Nephron (organoid): ENCODE results near the gene LBP.

Experiments used
- H3K27ac Mint-ChIP-seq, 3 experiments: 2 replicates each; pipeline ENCODE4 v1.8.0; 2020; ENCODE audit warnings: mixed read lengths in 3 of 3, mild to moderate bottlenecking in 2 of 3, moderate library complexity in 1 of 3
- H3K27me3 Mint-ChIP-seq: 2 replicates; pipeline ENCODE4 v1.8.0; 2021; ENCODE audit warnings: low read depth, mild to moderate bottlenecking, moderate library complexity, mixed read lengths
- H3K36me3 Mint-ChIP-seq: 2 replicates; pipeline ENCODE4 v1.8.0; 2020; ENCODE audit warnings: low read depth, mixed read lengths
- H3K4me1 Mint-ChIP-seq: 2 replicates; pipeline ENCODE4 v1.8.0; 2020; ENCODE audit warnings: mixed read lengths
- H3K4me3 Mint-ChIP-seq, 3 experiments: 2 replicates each; pipeline ENCODE4 v1.8.0; 2020; ENCODE audit warnings: mild to moderate bottlenecking in 3 of 3, mixed read lengths in 3 of 3, moderate library complexity in 2 of 3
- H3K9me3 Mint-ChIP-seq: 2 replicates; pipeline ENCODE4 v1.8.0; 2020; ENCODE audit warnings: mixed read lengths
- CTCF ChIP-seq, 3 experiments: fragments of 200-600 bp; sonication (generic); IDR thresholded peaks; one replicate each; pipeline ENCODE4 v1.5.0; 2021; ENCODE audit warnings: antibody characterized with exemption in 3 of 3; ENCODE audit not compliant: unreplicated experiment in 3 of 3

Gene LBP

GRCh38 chr20:38302786-38303185, 43.5 kb upstream of the LBP start:
- Mint-ChIP-seq H3K9me3 (no peaks in the 10 kb centered on the region), H3K4me1 (peaks cover 52% of the 10 kb centered on the region), H3K4me3 (peak overlapping the region in 2 of 3 experiments; percentile 1 to 15), H3K27me3 (peaks cover 3% of the 10 kb centered on the region), H3K27ac (peak overlapping the region; percentile 45 to 96 (median 86)), H3K36me3 (no peaks in the 10 kb centered on the region)
- TF ChIP-seq CTCF (IDR thresholded peaks at IDR 0.05; ENCODE audit: unreplicated experiment in 3 of 3), result no peak

- Mint-ChIP-seq H3K27ac (peak within 1 kb of the TSS; percentile 45 to 96 (median 86)), H3K4me3 (peak within 1 kb of the TSS in 2 of 3 experiments; percentile 1 to 15), H3K27me3 (peaks cover 3% of the 10 kb centered on the region), H3K36me3 (no peaks in the 10 kb centered on the region), H3K4me1 (peaks cover 45% of the 10 kb centered on the region), H3K9me3 (no peaks in the 10 kb centered on the region)
- no peak for TF ChIP-seq CTCF (IDR thresholded peaks at IDR 0.05; ENCODE audit: unreplicated experiment in 3 of 3)
These were observed 42.3 kb upstream of the LBP start, which contains the start of gene BPI for GRCh38 chr20:38303908-38304379. TSS of gene BPI (plus strand) at chr20:38304156. CDS start at chr20:38304224, 68 bp downstream.

- peaks cover 42% of the 10 kb centered on the region for H3K4me1 Mint-ChIP-seq
- peak overlapping the region in 2 of 3 experiments; percentile 43 to 96 for H3K27ac Mint-ChIP-seq
These were observed 41.3 kb upstream of the LBP start for GRCh38 chr20:38304845-38305447.

GRCh38 chr20:38305541-38305940, 40.7 kb upstream of the LBP start:
- H3K27ac Mint-ChIP-seq, result no peak overlapping the region
- no peak overlapping the region for H3K4me3 Mint-ChIP-seq
- H3K27me3 Mint-ChIP-seq, result peaks cover 12% of the 10 kb centered on the region
- no peaks in the 10 kb centered on the region for H3K36me3 Mint-ChIP-seq
- no peak for TF ChIP-seq CTCF (IDR thresholded peaks at IDR 0.05; ENCODE audit: unreplicated experiment in 3 of 3)
- no peaks in the 10 kb centered on the region for H3K9me3 Mint-ChIP-seq
- H3K4me1 Mint-ChIP-seq, result peaks cover 41% of the 10 kb centered on the region

More at GRCh38 chr20:38304845-38305447, 41.3 kb upstream of the LBP start:
- Mint-ChIP-seq H3K36me3 (no peaks in the 10 kb centered on the region), H3K4me3 (no peak overlapping the region), H3K27me3 (peaks cover 7% of the 10 kb centered on the region), H3K9me3 (no peaks in the 10 kb centered on the region)
- TF ChIP-seq CTCF (IDR thresholded peaks at IDR 0.05; ENCODE audit: unreplicated experiment in 3 of 3), result peak in 1 of 3 experiments; percentile 12

GRCh38 chr20:38306379-38306778, 39.9 kb upstream of the LBP start:
- peaks cover 41% of the 10 kb centered on the region for H3K4me1 Mint-ChIP-seq
- no peaks in the 10 kb centered on the region for H3K9me3 Mint-ChIP-seq
- TF ChIP-seq CTCF (IDR thresholded peaks at IDR 0.05; ENCODE audit: unreplicated experiment in 3 of 3), result no peak

More at GRCh38 chr20:38306379-38306778, 39.9 kb upstream of the LBP start:
- Mint-ChIP-seq H3K36me3 (no peaks in the 10 kb centered on the region), H3K27me3 (peaks cover 12% of the 10 kb centered on the region), H3K27ac (peak overlapping the region in 1 of 3 experiments; percentile 12), H3K4me3 (no peak overlapping the region)
